BE2C (cell line): ENCODE measurements around the gene ZNF324B. TPM values are rescaled to one million over a fixed set of nuclear protein-coding genes. Genes with fewer than 3 reads are reported as not detected.
"Not testable (repeated sequence)": the region's sequence is repeated elsewhere in the genome, so short reads cannot be mapped to it uniquely, and the experiment has no call there.

ENCODE experiments used
- DNase-seq: peaks from one replicate; pipeline ENCODE4 v3.0.0-alpha.2; 2020
- H3K27me3 ChIP-seq: fragments of 250-450 bp; sonication (Bioruptor Pico); 2 replicates; pipeline ENCODE4 v1.5.1; 2020; ENCODE audit warnings: mild to moderate bottlenecking
- H3K36me3 ChIP-seq: fragments of 250-450 bp; sonication (Bioruptor Pico); 2 replicates; pipeline ENCODE4 v1.5.1; 2020; ENCODE audit warnings: mild to moderate bottlenecking
- H3K4me1 ChIP-seq: fragments of 250-450 bp; sonication (Bioruptor Pico); 2 replicates; pipeline ENCODE4 v1.5.1; 2020
- H3K4me3 ChIP-seq: 2 replicates; pipeline ENCODE4 v1.5.1; 2011; ENCODE audit warnings: low read depth, low read length
- H3K9me3 ChIP-seq: fragments of 250-450 bp; sonication (Bioruptor Pico); 2 replicates; pipeline ENCODE4 v1.5.1; 2020
- polyA plus RNA-seq: library from polyadenylated mRNA; unstranded; fragments of >200 nt; gene quantifications from one replicate; pipeline ENCODE4 v1.2.1, GENCODE V29; 2012; ENCODE audit warnings: low read depth, missing spikeins; ENCODE audit not compliant: insufficient read length, insufficient read depth
- TF ChIP-seq, protein P1 (sequence below): IDR thresholded peaks from 2 replicates; pipeline ENCODE4 v1.5.1; 2012; ENCODE audit warnings: mild to moderate bottlenecking, low read depth, low read length

ZNF324B gene
- 4.4 TPM for polyA plus RNA-seq

DNA sequence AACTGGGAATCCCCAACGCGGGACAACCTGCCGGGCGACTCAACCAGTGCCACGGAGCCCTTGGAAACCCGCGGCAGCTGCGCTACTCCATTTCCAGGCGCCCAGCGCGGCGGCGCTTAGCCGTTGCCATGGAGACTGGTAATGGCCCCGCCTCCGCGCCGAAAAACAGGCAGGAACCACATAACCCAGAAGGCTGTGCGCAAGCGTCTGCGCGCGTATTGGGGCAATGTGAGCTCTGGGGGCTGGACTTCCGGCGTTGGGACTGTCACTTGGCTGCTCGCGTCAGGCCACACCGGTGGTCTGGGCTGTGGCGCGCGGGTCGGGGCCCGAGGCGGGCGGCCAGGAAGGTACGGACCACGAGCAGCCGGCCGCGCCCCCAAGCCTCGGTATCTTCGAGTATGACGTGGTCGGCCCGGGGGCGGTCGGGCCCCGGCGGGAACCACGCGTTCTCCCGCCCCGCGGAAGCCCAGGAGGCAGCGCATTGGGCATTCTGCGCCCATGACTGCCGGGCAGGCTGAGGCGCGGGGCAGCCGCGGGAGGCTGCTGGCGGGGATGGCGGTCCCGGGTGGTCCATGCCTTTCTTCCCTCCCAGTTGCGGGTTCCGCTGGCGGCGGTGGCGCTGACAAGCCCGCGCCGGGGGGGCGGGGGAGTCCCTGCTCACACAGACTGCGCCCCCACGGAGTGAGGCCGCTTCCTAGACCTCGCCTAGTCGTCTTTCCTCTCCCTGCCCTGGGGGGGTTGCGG, at the start of gene ZNF324B:
ZNF324B (plus strand) TSS at position 265 of the 744 bp plus-strand sequence. CDS start 2,080 bp downstream, outside the sequence.
- Histone ChIP-seq H3K27me3 (no peaks in the 10 kb centered on the region; the same call in 1 of the 2 replicates), H3K9me3 (peaks cover 3% of the 10 kb centered on the region; the same call in 1 of the 2 replicates), H3K4me1 (no peaks in the 10 kb centered on the region), H3K4me3 (peak within 1 kb of the TSS; percentile 64), H3K36me3 (0 out of 2 replicates have a peak, but pooled peaks cover 1% of the 10 kb centered on the region)
- TF ChIP-seq, protein P1, sequence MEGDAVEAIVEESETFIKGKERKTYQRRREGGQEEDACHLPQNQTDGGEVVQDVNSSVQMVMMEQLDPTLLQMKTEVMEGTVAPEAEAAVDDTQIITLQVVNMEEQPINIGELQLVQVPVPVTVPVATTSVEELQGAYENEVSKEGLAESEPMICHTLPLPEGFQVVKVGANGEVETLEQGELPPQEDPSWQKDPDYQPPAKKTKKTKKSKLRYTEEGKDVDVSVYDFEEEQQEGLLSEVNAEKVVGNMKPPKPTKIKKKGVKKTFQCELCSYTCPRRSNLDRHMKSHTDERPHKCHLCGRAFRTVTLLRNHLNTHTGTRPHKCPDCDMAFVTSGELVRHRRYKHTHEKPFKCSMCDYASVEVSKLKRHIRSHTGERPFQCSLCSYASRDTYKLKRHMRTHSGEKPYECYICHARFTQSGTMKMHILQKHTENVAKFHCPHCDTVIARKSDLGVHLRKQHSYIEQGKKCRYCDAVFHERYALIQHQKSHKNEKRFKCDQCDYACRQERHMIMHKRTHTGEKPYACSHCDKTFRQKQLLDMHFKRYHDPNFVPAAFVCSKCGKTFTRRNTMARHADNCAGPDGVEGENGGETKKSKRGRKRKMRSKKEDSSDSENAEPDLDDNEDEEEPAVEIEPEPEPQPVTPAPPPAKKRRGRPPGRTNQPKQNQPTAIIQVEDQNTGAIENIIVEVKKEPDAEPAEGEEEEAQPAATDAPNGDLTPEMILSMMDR, result no peak
- DNase-seq, result peak; percentile 98

DNA sequence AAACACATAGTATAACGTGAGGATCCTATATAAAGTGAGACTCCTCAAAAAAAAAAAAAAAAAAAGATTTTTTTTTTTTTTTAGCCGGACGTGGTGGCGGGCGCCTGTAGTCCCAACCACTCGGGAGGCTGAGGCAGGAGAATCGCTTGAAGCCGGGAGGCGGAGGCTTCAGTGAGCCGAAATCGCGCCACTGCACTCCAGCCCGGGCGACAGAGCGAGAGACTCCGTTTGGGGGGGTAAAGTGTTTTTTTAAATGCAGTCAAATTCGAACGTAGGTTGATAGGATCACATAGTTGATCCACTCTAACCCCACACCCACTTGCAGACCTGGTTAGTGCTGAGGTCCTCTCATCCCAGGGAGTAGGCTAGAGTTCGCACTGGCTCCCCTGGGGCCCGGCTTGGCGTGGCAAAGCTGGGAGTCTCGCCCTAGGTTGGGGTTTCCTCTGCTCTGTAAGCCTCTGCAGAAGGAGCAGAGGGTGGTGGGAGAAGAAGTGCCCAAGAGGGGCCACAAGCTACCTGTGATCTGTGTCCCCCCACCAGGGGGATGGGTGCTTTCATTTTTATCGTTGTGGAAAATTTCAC, 49.5 kb upstream of the ZNF324B start:
- peaks cover 3% of the 10 kb centered on the region; the same call in 1 of the 2 replicates for H3K4me1 ChIP-seq
- no peaks in the 10 kb centered on the region for H3K9me3 ChIP-seq
- H3K4me3 ChIP-seq, result peak overlapping the region; percentile 81
- TF ChIP-seq, protein P1, result no peak
- H3K36me3 ChIP-seq, result no peaks in the 10 kb centered on the region
- no peak for DNase-seq
- no peaks in the 10 kb centered on the region for H3K27me3 ChIP-seq

DNA sequence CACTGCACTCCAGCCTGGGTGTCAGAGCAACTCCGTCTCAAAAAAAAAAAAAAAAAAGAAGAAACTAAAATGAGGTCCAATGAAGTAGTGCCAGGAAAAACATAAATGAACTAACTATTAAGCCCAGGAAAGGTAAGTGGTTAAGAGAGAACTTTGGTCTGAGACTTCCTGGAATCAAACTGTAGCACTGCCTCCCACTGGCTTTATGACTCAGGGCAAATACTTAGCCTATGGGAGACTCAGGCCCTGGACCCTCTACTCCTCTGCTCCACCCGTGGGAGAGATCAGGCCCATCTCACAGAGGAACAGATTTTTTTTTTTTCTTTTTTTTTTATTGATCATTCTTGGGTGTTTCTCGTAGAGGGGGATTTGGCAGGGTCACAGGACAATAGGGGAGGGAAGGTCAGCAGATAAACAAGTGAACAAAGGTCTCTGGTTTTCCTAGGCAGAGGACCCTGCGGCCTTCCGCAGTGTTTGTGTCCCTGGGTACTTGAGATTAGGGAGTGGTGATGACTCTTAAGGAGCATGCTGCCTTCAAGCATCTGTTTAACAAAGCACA, 47.4 kb upstream of the ZNF324B start:
- not testable (repeated sequence) for H3K4me1 ChIP-seq, DNase-seq, H3K36me3 ChIP-seq, H3K9me3 ChIP-seq, H3K27me3 ChIP-seq, H3K4me3 ChIP-seq

DNA sequence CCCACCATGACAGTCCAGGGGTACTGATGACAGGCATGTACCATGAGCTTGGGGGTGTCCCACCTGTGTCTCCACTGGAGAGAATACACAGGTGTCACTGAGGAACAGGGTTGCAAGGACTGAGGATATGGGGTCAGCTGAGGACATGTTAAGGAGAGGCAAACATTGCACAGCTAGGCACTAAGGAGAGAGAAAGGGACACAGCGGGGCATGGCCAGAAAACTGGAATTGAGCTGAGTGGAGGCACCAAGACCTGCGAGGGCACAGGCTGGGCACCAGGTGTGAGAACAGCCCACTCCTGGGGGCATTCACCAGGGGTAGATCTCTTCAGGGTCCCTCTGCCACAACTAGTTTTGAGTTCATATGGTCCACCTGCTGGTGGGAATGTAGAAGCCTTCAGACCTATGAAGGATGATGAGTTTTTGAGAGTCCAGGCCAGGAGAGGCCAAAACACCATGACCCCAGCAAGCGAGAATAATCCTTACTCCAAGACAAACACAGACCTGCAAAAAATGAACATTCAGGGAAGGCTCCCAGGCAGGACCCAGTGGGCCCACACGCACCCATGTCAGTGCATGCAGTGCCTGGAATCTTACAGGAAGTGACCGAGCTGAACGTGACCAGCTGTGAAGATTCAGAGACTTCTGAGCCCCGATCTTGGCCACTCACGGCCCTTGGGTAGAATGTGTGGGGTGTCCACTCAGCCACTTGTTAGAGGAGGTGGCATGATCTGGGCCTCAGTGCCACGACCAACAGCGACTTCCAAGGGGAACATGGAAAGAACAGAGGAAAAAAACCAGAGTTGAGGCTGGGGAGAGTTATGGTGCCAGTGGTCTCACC, 44.4 kb upstream of the ZNF324B start:
- TF ChIP-seq, protein P1, result peak; percentile 45
- no peak for DNase-seq
- Histone ChIP-seq H3K4me1 (peaks cover 3% of the 10 kb centered on the region; the same call in 1 of the 2 replicates), H3K4me3 (peak overlapping the region; percentile 95), H3K27me3 (no peaks in the 10 kb centered on the region), H3K36me3 (no peaks in the 10 kb centered on the region; the same call in 1 of the 2 replicates), H3K9me3 (no peaks in the 10 kb centered on the region)

DNA sequence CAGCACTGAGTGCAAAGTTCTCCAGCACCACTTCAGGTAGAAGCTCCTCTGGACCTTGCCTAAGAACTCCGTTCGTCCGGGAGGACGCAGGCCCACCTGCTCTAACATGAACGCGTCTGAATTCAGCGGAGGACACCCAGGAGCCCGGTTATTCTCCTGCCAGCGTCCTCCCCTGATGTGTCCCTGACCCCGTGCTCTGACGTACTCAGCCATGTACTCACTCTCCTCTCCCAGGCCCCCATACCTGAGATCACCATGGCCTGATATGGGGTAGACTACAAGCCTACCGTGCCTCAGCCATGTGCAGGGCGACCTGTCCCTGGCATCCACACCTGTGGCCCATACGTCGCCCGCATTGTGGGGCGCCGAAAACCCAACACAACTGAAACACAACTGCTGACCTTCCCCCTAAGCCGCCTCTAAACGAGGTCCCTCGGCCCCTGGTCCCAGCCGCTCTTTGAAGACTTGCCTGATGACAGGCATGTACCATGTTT, 43.7 kb upstream of the ZNF324B start:
- H3K27me3 ChIP-seq, result no peaks in the 10 kb centered on the region
- no peak for DNase-seq
- no peaks in the 10 kb centered on the region for H3K9me3 ChIP-seq
- TF ChIP-seq, protein P1, result no peak
- peaks cover 3% of the 10 kb centered on the region; the same call in 1 of the 2 replicates for H3K36me3 ChIP-seq
- H3K4me3 ChIP-seq, result peak overlapping the region; percentile 95
- peaks cover 3% of the 10 kb centered on the region; the same call in 1 of the 2 replicates for H3K4me1 ChIP-seq
